Stimulated activated CD8-positive, alpha-beta memory T cell treated with anti-CD3 and anti-CD28 coated beads, Interleukin-4, amount 100 ng/mL, for 1 hour (primary cell): ENCODE results near the gene PDZD7.

Experiments
- DNase-seq, 2 donors: peaks; one replicate each; pipeline ENCODE4 v3.0.0-alpha.2; 2020; ENCODE audit warnings: low read depth in 2 of 2, low spot score in 1 of 2

PDZD7 gene

DNA sequence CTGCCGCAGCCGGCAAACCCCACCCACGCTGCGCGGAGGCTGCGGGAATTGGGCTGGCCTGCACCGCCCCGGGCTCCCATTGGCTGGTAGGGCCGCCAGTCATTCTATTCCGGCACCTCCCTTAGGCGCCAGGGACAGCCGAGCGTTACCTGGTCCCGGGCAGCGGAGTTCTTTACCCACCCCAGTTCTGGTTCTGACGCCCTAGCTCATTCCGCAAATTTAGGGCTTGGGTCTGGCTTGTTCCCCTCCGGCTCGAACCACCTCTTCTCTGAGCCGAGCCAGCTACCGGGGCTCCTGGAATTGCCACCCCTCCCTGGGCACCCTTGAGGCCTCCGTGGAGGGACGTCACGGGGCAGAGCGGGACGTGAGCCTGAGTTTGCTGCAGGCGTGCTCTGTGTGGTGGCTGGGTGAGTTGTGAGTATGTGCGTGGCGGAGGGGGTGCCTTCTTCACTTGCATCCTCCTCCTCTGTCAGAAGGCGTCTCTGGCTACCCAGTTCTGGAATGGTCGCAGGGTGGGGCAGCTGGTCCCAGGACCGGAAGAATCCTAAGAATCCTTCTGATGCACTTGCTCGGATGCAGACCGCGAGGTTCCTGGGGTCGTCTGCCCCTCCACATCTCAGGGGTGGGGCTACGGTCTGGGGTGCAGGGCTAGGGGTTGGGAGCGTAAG is at the start of gene PDZD7, which contains the start of gene SFXN3:
Gene PDZD7, minus strand, starts transcription at position 2 of the 668 bp plus-strand sequence. CDS start 910 bp downstream, outside the sequence.
Gene SFXN3, plus strand, starts transcription at position 107 of the 668 bp plus-strand sequence. CDS start 3,461 bp downstream, outside the sequence.
- DNase-seq = peak; percentile 89 to 92

DNA sequence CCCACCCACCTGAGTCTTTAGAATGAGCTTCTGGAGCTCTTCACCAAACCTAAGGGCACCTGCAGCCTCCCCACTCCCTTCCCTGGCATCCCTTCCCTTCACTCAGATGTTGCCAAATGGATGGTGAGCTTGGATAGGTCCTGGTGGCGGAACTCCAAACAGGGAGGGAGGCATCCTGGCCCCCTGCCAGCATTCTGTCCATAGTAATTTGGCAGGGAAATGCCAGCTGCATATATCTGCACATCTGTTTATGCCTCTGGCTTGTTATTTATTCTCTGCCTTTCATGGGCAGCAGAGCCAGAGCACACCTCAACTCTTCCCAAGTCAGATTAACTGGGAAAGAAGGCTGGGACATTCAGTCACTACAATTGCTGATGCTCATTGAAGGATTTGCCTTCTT is 48.9 kb upstream of the PDZD7 start:
- no peak for DNase-seq

DNA sequence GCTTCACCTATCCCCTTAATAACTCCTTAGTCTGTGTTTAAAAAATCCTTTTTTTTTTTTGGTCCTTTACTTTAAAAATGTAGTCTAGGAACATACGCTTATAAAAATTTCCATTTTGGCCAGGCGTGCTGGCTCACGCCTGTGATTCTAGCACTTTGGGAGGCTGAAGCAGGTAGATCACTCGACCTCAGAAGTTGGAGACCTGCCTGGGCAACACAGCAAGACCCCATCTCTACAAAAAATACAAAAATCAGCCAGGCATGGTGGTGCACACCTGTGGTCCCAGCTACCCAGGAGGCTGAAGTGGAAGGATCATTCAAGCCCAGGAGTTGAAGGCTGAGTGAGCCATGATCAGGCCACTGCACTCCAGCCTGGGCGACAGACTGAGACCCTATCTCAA is 45.7 kb upstream of the PDZD7 start:
- DNase-seq = no peak

DNA sequence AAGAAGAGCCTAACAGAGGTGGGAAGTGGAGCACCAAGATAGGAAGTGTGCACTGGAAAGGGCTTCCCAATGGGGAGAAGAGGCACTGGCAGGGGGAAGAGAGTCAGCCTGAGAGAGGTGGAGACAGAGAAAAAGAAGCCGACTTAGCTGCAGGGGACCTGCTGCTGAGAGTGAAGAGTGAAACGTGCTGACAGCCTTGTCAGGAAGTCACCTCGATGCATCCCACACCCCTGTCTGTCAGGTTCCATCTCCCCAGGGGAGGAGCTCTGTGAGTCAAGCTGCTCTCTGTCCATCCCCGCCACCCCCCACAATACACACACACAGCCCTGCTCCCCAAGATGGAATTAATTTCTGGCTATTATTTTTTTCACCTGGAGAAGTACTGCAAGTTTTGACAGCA is 44.8 kb upstream of the PDZD7 start:
- DNase-seq = no peak

DNA sequence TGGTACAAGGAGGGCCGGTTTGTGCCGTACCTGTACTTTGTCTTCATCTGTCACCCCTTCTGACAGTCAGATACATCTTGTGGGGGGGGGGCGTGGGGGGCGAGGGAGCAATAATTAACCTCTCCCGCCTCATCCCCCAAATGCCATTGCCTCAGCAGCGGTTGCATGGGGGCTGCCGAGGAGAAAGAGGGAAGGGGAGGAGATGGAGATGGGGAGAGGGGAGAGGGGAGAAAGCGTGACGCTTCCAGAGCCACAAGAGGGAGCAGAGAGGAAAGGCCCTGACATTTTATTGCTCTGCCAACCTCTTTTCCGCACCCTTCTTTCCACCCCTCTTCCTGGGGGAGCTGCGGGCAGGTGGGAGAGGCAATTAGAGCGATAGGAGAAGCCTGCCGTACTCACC is 42.7 kb upstream of the PDZD7 start:
- no peak for DNase-seq

DNA sequence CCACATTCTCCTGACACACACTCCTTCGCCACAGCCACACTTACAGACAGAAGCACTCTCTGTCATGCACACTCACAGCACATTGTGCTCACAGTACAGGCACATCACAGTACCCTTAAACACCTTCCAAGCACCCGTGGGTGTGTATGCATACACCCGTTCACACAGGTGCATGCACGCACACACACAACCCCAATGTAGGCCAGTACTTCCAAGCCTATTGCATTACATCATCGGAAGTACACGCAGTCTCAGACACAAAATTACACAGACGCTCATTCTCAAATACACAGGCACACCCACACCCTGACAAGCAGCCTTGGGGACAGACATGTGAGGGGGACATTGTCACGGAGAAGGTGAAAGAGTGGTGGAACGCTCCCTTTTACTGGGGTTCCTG is 42.0 kb upstream of the PDZD7 start:
- no peak for DNase-seq

DNA sequence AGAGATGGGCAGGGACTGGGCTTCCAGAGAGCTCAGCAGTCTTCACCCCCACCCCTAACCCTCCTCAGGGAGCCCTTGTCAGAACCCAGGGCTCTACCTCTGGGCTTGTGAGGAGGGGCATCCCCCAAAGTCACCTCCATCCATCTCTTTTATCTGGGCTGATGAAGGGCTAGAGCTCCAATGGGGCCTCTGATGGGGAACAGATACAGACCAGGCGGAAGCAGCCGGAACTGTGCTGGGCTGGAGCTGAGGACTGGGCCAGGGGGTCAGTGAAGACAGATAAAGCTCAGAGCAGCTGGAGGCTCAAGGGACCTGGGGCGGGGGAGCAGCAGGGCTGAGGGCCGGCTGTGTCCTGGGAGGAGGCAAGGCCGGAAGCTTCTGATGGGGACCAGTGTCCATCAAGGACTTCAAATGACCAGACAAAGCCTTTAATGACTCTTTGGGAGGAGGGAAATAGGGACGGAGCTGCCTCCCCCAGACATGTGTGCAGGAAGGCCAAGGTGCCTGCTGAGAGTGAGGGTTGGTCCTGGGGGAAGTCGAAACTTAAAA is 41.0 kb upstream of the PDZD7 start:
- DNase-seq = no peak

DNA sequence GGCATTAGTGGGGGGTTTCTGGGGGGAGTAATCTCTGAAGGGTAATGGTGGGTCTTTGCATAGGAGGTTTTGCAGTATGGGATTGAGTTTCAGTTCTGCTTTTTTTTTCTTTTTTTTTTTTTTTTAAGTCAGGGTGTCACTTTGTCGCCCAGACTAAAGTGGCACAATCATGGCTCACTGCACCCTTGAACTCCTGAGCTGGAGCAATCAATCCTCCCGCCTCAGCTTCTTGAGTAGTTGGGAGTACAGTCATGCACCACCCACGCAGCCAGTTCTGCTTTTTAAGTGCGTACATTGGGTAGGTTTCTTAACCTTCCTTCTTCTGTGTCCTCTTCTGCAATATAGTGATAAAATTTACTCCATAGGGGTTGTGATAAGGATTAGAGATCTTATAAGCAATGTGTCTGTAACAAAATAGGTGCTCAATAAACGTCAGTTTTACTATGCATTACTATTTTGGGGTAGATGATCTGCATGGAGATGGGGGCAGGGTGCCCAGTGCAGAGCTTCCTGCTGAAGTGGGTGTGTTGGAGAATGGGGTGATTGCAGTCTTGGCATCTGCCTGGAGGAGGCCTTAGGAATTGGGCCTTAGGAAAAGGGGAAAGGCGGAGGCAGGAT is 40.4 kb upstream of the PDZD7 start:
- DNase-seq = no peak

DNA sequence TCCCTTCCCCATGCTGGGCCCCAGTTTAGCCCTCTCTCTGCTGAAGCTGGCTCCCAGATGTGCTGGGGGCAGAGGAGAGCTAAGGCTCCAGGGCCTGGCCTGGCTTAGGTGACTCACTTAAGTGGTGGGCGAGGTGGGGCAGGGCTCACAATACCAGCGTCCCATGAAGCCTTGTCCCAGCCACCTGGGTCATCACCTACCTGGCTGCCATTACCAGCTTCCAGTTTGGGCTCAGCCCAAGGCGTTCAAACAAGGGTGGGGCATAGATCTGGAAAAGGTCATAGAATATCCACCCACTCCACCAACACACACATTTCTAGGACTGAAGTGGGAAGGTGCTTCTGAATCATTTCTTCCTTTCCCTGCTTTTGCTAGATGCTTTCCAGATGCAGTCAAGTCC is 39.2 kb upstream of the PDZD7 start:
- no peak for DNase-seq

DNA sequence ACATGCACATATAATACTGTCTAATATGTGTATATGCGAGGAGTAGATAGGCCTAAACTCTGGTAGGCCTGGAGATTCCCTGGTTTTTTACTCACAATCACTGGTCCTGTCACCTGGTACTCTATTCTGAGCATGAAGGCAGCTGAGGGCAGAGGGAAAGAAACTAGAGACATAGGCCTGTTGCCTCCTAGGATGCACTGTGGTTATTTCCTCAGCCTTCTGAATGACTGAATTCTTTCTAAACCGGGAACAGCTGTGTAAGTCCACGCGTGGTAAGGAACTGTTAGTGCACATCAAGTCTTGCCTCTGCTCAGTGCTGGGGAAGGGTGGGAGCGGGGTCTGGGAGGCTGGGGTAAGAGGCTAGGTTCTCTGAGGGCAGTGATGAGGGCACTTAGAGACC is 38.5 kb upstream of the PDZD7 start:
- DNase-seq = no peak

DNA sequence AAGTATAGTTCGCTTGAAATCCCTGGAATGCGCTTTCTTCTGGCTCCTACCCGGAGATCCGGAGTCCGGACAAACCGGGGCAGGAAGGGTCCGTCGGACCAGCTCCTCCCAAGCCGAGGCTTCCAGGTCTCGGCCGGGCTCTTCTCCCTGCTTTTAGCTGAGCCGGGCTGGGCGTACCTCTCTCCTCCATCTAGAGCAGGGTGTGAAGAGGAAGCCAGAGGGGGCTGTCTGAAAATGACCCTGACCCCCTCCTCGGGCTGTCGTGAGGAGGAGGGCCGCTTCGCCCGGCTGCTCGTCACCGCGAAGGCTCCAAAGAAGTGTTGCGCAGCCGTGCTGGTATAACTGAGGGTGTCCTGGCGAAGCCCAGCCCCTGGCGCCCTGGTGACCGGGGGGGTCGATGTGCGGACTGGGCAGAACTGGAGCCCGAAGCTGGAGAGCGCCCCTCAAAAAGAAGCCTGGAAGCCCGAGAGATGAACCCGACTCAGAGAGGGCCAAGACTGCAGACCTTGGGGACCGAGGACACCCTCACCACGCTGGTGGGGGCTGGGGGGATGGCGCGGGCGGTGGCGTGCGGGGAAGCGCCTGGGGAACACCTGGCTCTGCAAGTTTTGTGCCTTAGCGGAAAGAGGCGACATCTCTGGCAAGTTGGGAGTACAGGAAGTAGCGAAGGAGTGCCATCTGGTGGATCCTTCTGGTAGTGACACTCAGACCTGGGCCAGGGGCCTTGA is 36.6 kb upstream of the PDZD7 start:
- DNase-seq = peak; percentile 38 to 60

DNA sequence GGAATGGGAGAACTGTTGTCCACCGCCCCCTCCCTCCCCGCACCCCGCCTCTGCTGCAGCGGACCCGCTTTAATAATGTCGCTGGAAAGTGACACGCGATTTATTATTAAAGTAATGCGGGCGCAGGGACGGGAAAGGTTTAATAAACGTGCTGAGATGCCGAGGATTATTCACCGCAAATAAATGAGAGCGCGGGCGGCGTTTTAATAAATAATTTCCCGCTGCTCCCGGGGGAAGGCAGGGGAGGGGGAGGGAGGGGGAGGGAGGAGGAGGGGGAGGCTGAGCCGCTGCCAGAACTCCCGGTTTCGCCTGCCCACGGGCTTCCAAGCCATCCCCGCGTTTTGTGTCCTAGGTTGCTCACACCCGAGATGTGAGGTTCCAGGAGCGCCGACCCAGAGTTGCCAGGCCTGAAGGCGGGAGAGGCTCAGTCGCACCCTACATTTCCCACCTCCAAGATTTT is 36.0 kb upstream of the PDZD7 start:
- no peak for DNase-seq

DNA sequence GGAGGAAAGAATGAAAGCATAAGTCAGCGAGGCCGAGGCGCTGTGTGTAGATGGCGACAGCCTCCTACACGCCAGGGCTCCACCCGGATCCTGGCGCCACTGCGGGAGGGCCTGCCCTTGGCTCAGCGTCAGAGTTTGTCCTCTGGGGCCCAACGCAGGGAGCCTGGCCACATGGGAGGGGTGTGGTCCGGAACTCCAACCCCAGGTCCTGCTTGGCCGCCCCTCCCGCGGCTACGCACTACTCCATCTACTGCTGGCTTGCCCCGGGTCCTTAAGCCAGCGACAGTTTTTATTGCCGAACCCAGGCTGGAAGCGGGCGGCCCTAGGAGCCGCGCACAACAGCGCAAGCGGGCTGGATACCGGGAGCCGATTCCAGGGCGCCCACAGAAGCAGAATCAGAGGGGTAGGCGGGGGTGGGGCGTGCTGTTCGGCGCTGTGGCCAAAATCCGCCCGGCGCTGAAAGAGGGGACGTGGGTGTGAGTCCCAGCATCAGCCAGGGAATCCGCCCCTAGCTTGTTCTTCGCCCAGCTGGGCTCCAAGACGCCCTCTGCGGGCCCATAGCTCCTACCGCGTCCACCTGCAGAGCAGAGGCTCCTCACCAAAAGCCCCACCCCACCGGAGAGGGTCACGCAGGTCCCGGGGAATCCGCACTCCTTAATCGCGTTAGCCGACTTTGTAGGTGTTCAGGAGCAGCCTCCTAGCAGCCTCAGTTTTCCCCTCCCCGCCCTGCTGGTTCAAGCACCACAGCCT is 35.4 kb upstream of the PDZD7 start:
- no peak for DNase-seq

DNA sequence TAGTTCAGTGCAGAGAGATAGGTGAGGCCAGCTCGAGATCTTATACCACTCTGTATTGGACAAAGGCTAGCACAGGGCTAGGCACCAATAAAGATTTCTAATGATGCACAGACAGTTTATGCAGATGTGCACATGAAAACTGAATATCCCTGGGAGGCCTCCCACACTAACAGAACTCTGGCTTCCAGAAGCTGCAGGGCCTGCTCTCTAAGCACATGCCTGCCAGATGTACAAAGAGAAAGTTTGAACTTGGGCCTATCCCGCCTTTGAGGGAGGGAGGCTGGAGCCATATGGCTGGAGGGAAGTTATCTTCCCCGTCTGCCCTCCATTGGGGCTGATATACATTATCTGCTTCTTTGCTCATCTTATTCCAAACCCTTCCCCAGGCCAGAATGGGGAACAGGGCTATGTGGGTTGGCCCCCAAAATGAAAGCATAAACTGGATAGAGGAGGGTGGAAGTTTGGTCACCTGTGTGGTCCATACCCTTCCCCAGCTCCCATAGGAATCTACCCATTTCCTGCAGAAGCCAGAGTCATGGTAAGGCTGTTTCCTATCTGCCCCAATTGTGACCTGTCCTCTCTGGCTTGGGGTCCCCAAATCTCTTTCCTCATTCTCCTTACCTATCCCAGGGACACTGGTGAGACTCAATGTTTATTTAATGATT is 34.7 kb upstream of the PDZD7 start:
- no peak for DNase-seq

DNA sequence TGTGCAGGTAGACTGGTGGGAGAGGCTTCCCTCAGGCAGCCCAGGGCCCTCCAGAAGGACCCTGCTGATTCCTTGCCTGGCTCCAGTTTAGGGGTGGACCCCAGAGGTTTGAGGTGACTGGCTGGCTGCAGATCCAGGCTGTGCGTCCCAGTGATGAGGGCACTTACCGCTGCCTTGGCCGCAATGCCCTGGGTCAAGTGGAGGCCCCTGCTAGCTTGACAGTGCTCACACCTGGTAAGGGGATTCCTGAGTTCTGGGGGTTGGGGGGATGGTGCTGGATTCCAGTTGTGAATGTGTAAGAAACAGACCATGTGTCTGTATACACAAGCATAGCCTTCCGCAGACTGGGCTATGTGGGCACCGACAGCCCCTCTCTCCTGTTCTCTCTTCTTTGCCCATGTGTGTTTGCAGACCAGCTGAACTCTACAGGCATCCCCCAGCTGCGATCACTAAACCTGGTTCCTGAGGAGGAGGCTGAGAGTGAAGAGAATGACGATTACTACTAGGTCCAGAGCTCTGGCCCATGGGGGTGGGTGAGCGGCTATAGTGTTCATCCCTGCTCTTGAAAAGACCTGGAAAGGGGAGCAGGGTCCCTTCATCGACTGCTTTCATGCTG is 33.6 kb upstream of the PDZD7 start:
- DNase-seq = no peak

DNA sequence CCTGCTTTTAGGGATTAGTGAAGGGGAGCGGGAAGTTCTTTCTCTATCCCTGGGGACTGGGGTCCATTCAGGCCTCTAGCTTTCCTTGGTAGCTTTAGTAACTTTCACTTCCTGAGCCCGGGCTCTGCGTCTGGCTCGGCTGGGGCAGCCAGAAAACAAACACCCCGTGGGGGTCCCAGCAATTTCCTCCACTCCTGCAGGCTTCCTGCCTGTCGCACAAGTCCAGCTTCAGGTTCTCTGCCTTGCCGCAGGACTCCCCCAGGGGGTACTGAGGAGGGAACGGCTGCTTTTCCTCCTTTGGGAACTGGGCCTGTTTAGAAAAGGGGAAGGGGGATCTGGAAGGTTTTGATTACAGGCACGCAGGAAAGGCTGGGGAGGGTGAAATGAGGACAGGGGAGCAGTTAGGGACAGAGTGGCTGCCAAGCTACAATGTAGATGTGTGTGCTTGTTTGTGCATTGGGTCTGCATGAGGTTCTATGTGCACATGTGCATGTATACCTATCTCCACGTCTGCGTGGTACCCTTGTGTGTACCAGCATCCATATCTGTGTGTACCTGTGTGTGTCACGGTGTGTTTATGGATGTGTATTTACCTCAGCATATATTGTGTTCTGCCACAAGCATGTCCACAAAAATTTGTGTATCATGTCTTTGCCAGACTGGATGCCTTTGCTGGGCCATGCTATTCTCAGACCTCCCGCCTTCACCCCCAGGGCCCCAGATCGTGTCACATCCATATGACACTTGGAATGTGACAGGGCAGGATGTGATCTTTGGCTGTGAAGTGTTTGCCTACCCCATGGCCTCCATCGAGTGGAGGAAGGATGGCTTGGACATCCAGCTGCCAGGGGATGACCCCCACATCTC is 32.9 kb upstream of the PDZD7 start:
- no peak for DNase-seq

DNA sequence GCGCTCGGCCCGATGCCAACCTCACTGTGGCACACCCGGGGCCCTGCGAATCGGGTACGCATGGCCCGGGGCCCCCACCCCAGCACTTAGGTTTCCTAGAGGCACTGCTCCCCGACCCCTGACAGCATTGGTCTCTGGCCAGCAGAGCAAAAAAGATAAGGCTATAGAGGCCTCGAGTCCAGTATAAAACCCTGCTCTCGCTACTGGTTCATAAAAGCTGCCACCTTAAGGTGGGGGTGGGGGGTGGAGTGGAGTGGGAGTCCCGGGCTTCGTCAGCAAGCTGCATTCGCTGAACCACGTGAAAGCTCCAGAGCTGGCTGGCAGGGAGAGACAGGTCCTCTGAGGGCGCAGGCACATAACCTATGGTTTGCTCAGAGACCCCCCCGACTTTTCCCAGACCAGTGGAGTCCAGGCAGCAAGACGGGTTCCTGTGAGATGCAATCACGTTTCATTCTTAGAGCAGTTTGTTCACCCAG is 32.2 kb upstream of the PDZD7 start:
- DNase-seq = no peak

DNA sequence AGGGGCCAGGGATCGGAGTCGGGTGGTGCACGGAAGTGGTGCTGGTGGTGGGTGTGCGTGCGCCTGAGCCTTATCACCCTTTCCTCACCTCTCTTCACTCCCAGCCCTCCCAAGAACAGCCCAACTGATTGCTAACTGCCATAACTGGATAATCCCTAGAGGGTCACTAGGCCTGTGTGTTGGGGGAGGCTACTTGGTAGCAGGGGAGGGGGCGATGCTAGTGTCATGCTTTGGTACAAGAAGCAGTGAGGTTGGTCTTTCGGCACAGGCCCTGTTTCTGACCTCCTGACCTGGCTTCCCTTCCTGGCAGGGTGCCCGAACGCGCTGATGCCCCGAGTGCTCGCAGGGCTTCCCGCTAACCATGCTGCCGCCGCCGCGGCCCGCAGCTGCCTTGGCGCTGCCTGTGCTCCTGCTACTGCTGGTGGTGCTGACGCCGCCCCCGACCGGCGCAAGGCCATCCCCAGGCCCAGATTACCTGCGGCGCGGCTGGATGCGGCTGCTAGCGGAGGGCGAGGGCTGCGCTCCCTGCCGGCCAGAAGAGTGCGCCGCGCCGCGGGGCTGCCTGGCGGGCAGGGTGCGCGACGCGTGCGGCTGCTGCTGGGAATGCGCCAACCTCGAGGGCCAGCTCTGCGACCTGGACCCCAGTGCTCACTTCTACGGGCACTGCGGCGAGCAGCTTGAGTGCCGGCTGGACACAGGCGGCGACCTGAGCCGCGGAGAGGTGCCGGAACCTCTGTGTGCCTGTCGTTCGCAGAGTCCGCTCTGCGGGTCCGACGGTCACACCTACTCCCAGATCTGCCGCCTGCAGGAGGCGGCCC is 31.5 kb upstream of the PDZD7 start:
- no peak for DNase-seq
